GM12872 (cell line): ENCODE measurements around the gene SMIM28.

Experiments
- CTCF ChIP-seq: IDR thresholded peaks from 3 replicates; pipeline ENCODE4 v1.5.1; 2011; ENCODE audit warnings: low read depth, mild to moderate bottlenecking, low read length, moderate library complexity; ENCODE audit not compliant: insufficient read depth

The SMIM28 gene

DNA sequence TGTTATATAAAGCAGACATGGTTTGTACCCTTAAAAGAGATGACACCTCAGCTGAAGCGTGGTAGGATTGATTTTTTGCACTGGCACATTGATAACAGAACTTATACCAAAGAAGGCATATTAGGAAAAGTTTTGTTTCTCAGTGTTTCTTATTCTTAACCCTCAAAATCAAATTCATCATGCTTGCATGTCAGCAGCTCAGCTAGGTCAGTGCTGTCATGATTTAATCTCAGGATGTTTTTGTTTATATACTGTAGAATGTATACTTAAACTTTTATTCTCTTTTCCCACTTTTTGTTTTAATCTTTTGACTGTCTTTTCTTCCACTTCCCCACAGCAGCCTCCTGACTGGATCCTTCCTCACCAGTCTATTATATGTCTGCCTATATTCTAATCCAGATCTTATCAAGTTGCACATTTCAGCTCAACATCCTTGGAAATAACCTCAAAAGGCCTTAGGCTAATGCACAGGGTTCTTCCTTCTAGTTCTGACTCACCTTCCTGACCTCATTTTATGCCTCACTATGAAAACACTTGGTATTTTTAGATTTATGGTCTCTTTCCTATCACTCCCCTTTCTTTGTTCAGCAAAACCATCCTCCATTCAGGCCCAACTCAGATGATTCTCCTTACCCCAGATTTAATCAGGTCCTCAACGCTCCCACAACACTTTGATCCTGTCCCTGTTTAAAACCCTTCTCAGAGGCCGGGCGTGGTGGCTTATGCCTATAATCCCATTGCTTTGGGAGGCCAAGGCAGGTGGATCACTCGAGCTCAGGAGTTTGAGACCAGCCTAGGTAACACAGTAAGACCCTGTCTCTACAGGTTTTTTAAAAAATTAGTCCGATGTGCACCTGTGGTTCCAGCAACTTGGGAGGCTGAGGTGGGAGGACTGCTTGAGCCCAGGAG, 33.5 kb downstream of the SMIM28 start:
- TF ChIP-seq CTCF, result no peak

DNA sequence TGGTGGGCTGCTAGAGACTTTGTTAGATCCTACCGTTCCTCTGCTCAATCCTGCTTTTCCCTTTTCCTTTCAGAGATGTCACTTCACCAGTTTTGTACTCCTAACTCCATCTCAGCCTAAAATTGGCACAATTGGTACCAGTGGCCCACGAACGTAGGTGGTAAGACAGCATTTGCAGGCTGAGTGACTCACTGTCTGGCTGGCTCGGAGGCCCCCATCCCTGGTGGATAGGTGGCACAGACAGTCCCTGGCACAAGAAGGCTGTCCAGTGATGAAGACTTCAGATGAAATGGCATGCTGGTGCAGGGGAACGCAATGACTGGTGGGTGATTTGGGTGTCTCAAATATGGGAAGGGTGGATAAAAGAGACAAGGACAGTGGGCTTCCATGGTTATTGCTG, 37.4 kb downstream of the SMIM28 start:
- TF ChIP-seq CTCF, result no peak

GRCh38 chr6:138416206-138416605, 38.5 kb downstream of the SMIM28 start:
- TF ChIP-seq CTCF, result no peak

DNA sequence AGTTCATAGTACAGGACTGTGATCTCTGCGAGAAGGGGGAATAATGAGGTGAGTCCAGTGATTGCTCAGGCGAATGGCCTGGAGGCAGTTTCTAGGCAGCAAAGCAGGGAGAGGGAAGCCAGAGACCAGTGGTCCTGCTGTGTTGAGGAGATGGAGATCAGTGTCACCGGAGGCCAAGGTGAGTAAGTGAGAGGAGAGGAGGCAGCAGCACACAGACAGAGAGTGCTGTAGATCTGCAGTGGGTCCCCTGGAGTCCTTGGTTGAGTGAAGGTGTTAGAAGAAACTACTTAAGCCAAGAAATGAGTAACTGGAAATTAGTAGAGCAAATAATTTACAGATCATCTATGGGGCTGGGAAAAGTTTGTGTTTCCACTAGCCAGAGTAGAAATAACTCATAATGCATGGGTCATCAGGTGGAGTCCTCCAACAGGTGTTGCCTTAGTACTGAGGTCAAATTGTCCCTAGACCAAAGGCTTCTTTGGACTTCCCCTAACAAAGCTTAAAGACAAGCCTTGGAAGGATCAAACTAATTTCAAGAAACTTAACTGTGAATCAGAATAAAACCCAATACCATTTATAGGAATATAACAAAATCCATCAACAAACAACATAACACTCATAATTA, 39.9 kb downstream of the SMIM28 start:
- no peak for TF ChIP-seq CTCF

GRCh38 chr6:138418118-138418742, 40.5 kb downstream of the SMIM28 start:
- no peak for TF ChIP-seq CTCF

DNA sequence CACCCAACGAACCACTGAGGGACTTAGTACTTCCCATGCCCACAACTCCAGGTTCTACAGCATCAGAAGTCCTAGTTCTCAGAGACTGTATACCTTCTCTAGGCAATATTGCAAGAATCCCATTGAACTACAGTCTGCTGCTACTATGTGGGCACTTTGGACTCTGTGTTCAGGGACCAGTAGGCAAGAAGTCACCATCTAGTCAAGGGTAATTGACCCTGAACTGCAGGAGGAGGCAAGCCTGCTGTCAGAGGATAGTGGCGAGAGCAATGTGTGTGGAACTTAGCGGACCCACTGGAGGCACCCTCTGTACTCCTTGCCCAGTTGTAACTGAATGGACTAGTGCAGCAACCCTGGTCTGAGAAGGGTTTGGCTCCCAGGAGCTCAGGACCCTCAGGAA, 42.1 kb downstream of the SMIM28 start:
- no peak for TF ChIP-seq CTCF

GRCh38 chr6:138420356-138420755, 42.7 kb downstream of the SMIM28 start:
- TF ChIP-seq CTCF, result no peak
